DMS153 treated with DMSO at 0.1 percent for 48 hours (cell line): ENCODE data around the gene TMEM165.
A peak's percentile ranks its signal among the peaks of the same experiment; 100 is the strongest.

Experiments used
- DNase-seq: peaks from one replicate; lab custom pipeline; 2025; ENCODE audit not compliant: unreplicated experiment; lab: John Stamatoyannopoulos, UW

Gene TMEM165

DNA sequence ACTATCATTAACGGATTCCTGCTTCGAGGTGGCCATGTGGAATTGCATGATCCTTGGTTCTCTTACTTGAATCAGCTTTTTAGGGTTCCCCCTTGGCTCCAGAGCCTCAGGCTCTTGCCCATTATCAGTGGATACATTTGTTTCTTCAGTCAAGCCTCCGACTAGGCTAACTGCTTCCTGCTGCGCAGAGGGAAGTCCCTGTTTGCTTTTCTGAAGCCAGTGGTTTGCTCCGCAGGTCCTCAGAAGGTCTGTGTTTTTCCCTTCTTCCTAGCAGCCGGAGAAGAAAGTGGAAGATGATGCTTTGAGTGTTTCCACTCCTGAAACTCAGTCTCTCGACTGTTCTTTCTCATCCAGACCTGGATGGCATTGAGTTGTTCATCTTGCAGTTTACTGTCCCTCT is 29.1 kb upstream of the TMEM165 start:
- DNase-seq, result no peak

- no peak for DNase-seq
These were observed 28.6 kb upstream of the TMEM165 start for GRCh38 chr4:55367084-55367722.

- DNase-seq, result no peak
These were observed 25.8 kb upstream of the TMEM165 start for GRCh38 chr4:55369968-55370367.

DNA sequence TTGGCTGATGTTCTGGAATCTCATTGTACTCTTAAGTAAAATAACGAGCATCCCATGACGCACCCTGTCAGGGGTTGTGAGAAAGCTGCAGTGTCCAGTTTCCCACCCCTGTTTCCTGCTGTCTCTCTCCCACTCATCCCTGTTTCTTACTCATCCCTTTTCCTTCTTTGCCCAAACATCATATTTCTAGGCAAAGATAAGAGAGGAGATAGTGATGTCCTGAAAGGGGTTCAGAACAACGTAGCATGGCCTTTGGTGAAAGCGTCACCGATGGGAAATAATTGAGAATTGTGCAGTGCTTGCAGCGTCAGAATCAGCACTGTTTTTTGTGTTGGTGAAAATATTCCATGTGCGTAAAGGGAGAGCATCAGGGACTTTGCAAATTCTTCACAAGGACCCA is 23.5 kb upstream of the TMEM165 start:
- no peak for DNase-seq

DNA sequence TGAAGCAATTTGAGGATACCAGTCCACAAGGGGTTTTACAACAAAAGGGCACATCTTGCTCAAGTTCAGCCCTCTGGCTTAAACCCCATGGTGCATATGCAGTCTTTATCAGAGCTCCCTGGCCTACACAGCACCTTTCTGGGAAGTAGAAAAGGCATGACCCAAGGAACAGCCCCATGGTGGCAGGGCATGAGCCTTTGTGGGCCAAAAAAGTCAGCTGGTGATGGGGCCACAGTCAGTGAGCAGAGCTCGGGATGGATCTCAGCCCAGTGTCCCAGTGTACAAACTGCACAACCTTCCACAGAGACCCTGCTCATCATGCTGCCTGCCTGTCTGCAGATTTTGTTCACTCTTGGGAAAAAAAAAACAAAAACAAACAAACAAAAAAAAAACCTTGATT is 22.3 kb upstream of the TMEM165 start:
- DNase-seq, result no peak

- DNase-seq, result no peak
These were observed 19.1 kb upstream of the TMEM165 start for GRCh38 chr4:55376698-55377097.

DNA sequence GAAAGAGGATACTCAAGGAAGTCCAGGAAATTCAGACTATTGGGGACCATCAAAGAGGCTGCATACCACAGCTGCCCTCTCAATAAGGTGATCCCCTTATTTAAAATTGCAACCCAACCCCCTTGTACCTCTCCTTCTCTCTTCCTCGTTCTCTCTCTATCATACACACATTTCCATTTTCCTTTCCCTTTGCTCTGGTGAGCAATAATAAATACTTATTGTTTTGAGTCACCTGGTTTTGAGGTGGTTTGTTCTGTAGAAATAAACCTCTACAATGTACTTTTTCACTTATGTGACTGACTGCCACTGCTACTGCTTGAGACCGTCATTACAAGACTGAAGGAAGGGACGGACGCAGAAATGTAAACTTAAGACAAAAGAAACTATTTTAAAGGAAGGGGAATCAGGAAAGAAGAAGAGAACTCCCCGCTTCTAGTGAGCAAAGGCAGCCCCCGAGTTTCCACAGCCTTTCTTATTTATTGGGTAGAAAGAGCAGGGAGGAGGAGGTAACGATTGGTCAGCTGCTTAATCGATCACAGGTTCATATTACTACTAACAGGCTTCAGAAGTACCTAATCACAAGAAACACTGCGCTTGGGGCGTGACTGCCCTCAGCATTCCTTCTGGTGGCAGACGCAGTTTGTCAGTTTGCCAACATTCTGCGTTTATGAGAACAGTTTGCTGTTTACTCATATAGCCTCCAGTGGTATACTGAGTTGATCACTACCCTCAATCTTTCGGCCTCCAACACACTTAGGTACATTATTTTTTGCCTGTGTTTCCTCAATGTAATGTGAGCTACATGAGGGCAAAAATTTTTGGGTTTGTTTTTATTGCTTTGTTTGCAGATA is 16.9 kb upstream of the TMEM165 start:
- DNase-seq, result no peak

DNA sequence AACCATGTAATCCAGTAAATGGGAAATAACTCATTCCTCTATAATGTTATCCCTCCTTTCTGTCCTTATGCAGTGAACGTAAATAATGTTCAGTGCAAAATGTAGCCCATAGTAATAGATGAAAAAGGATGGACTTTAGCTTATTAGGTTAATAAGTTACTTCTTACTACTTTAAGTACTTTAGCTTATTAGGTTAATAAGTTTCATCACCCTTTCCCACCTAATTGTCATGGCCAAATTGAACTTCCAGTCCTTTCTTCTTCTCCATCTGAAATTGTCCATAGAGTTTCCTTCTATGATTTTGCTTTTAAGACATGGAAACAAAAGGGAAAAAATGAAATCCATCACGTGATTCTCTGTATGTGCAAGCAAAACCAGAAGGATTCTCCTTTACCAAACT is 15.2 kb upstream of the TMEM165 start:
- DNase-seq, result no peak

- DNase-seq, result no peak
These were observed 14.3 kb upstream of the TMEM165 start for GRCh38 chr4:55381502-55381901.

DNA sequence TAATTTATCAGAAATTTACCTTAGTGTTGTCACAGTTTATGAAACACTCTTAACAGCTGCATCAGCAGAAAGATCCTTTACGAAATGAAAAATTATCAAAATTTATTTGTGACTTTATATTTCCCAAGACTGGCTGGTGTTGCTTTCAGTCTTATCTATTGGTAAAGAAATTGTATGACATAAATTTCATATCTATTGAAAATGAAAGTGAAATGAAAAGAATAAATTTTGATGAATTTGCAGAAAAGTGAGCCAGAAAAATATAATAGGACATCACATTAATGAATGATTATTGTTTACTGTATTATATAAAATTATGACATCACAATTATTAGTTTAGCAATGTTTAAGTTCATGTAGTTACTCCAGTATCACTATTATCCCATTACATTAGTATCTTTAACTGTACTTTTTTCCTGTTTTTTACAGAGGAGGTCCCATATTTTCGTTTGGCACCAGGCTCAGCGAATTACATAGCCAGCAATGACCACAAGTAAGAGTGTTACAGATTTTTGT is 13.2 kb upstream of the TMEM165 start:
- DNase-seq, result no peak

- DNase-seq, result no peak
These were observed 10.5 kb upstream of the TMEM165 start for GRCh38 chr4:55385201-55385649.

DNA sequence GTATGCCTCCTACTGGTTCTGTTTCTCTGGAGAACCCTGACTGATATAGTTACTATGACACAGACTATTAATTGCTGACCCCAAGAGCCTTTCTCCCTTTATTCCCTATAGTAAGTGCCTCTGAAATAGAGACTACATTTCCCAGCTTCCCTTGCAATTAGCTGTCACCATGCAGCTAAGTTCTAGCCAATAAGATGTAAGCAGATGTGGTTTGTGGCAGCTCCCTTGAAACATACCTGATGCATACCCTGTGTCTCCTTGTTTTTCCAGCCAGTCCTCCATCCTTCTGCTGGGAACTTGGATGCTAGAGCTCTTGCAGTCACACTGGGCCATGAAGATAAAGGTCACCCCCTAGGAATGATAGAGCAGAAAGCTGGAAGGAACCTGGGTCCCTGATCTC is 9.7 kb upstream of the TMEM165 start:
- DNase-seq, result no peak

DNA sequence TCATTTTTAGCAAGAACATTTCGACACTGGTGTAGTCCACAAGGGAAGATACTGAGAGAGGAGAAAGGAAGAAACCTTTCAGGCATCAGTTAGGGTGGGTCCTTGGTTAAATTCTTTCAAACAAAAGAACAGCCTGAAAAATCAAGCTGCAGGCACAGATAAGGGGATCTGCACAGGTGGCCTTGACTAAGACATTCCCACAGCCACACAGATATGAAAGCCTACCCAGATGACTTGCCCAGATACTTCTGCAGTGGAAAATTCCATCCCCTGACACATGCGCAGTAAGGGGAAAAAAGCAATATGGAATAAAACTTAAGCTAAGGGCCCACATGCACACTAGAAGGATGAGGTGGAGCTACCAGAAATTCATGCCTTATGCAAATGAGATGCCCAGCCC is 8.9 kb upstream of the TMEM165 start:
- no peak for DNase-seq

DNA sequence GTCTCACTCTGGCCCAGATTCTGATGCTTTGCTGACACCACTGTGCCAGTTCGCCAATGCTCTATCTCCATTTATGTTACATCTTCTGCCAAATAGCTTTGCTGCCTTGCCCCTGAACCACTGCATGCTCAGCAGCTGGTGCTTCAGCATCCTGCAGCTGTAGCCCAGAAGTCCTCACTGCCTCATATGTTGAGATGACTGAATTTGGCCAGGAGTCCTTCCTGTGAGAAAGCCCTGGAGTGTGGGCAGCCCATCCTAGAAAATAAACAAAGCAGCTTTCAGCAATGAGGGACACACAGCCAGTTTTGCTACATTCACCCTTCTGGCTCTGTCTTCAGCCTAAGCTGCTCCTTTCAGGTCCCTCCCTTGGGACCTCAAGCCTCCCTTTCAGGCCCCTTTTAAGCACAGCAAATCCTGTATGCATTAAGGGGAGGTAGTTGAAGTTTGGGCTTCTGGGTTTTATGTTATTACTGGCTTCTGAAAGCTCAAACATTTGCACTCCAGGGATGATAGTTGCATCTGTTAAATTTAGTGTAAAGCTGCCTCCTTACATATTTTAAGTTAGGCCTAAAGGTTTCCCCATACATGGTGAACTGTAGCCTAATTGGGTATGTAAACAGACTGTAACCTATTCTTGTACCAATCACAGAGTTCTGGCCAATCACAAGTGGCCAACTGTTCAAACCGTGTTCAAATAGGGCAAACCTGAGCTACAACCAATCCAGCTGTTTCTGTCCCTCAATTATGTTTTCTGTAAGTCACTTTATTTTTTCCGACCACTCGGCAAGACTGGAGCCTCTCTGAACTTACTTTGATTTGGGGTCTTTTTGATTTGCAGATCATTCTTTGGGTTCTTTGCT is 2.1 kb upstream of the TMEM165 start:
- peak; percentile 38 for DNase-seq

GRCh38 chr4:55395218-55395528 is 584 bp upstream of the TMEM165 start:
- peak; percentile 52 for DNase-seq

GRCh38 chr4:55396308-55397125 is 760 bp downstream of the TMEM165 start:
- no peak for DNase-seq

DNA sequence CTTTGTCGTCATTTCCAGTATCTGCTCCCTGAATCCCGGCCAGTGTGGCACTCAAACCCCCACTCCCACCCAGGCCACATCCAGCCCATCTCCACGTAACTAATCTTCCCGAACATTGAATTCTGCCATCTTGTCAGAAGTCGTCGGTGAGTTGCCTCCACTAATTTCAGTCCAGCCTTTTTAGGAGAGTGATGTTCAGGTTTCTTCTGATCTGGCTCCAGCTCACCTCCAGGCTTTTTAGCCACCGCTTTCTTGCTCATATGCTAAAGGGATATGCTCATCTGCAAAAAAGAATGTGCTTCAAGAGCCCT is 1.3 kb downstream of the TMEM165 start:
- DNase-seq, result no peak

- no peak for DNase-seq
These were observed 2.0 kb downstream of the TMEM165 start for GRCh38 chr4:55397520-55398321.

- no peak for DNase-seq
These were observed 2.7 kb downstream of the TMEM165 start for GRCh38 chr4:55398461-55398860.

DNA sequence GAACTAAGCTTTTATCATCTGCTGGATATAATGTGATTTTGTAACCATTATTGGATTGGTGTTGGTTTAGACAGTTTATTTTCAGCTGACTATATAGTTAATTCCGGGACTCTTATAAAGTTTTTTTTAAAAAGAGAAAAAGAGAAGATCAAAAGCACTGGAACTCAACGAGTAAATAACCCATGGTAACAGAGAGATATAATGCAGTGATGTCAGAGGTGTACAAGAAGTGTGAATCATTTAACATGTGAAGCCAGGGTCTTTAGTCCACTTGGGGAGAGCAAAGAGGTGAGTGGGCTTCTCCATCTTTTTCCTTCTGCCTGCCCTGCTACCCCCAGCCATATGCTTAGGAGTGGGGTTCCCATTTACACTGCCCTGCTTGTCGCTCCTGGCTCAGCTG is 3.2 kb downstream of the TMEM165 start:
- DNase-seq, result no peak
